Measurements from ENCODE around the gene NUP50. TPM values are rescaled to one million over a fixed set of nuclear protein-coding genes. Genes with fewer than 3 reads are reported as not detected.

The NUP50 gene
- total and polyA plus RNA-seq, 2 of the 13 experiments (the other 11 are each of a cell fraction or from before 2014, with no cell fraction given) = 14.2 to 52.4 TPM

DNA sequence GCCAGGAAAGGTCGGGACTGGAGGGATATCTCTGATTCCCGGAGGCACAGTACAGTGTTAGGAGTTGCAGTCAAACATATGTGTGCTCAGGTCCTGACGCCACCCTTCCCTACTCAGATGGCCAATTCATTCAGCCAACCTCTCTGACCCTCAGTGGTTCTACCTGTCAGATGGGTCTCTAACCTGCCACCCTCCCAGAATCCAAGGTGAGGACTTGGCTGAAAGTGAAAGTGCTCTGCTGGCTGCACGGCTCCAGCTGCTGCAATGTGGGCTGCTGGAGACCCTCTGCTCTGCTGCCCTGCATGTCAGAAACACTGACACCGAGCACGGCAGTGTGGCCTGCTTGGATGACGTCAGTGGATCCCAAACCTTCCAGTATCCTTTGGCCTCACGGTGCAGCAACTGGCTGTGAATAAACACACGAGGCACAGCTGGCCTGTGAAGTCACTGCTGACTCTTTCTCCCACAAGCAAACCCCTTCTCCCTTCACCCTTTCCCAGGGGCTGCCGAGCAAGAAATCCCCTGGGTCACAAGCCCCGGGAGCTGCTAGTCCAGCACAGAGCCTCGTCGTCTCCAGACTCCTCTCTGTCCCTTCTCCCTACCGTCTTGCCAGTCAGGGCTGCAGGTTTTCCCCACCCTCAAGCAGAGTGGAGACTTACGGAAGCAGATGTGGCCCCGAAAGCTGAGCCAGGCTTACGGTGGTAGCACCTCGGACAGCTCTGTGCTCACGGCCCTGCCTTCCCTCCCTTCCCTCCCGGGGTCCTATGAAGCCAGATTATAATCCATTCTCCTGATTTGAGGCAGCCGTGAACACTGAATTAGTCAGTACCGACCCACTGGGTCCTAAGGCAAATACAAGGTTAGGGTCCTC is 52.6 kb downstream of the NUP50 start (continued):
- TF ChIP-seq, protein P1, sequence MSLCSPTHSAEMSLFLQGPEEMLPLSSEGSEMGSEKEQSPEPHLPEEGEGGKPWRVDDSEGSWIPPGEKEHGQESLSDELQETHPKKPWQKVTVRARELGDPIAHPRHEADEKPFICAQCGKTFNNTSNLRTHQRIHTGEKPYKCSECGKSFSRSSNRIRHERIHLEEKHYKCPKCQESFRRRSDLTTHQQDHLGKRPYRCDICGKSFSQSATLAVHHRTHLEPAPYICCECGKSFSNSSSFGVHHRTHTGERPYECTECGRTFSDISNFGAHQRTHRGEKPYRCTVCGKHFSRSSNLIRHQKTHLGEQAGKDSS (CRISPR knock-in tag; IDR thresholded peaks at IDR 0.05; ENCODE audit: borderline replicate concordance, low read depth) = no peak
- TF ChIP-seq SRF (IDR thresholded peaks at IDR 0.05; ENCODE audit: low read depth, low read length) (no peak), TBX2 (CRISPR knock-in tag; IDR thresholded peaks at IDR 0.05; ENCODE audit: borderline replicate concordance) (no peak), NFKBIZ (CRISPR knock-in tag; IDR thresholded peaks at IDR 0.05) (no peak), HNRNPL (IDR thresholded peaks at IDR 0.05; ENCODE audit: low read depth, low read length) (no peak), EP300 (IDR thresholded peaks at IDR 0.05; ENCODE audit: low read depth in 2 of 2, low read length in 2 of 2) (no peak), EP300 (CRISPR knock-in tag; IDR thresholded peaks at IDR 0.05; ENCODE audit: borderline replicate concordance) (no peak)
- TF ChIP-seq, protein P2, sequence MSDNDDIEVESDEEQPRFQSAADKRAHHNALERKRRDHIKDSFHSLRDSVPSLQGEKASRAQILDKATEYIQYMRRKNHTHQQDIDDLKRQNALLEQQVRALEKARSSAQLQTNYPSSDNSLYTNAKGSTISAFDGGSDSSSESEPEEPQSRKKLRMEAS (IDR thresholded peaks at IDR 0.05) = no peak
- TF ChIP-seq, protein P3, sequence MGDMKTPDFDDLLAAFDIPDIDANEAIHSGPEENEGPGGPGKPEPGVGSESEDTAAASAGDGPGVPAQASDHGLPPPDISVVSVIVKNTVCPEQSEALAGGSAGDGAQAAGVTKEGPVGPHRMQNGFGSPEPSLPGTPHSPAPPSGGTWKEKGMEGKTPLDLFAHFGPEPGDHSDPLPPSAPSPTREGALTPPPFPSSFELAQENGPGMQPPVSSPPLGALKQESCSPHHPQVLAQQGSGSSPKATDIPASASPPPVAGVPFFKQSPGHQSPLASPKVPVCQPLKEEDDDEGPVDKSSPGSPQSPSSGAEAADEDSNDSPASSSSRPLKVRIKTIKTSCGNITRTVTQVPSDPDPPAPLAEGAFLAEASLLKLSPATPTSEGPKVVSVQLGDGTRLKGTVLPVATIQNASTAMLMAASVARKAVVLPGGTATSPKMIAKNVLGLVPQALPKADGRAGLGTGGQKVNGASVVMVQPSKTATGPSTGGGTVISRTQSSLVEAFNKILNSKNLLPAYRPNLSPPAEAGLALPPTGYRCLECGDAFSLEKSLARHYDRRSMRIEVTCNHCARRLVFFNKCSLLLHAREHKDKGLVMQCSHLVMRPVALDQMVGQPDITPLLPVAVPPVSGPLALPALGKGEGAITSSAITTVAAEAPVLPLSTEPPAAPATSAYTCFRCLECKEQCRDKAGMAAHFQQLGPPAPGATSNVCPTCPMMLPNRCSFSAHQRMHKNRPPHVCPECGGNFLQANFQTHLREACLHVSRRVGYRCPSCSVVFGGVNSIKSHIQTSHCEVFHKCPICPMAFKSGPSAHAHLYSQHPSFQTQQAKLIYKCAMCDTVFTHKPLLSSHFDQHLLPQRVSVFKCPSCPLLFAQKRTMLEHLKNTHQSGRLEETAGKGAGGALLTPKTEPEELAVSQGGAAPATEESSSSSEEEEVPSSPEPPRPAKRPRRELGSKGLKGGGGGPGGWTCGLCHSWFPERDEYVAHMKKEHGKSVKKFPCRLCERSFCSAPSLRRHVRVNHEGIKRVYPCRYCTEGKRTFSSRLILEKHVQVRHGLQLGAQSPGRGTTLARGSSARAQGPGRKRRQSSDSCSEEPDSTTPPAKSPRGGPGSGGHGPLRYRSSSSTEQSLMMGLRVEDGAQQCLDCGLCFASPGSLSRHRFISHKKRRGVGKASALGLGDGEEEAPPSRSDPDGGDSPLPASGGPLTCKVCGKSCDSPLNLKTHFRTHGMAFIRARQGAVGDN (CRISPR knock-in tag; IDR thresholded peaks at IDR 0.05) = 0 out of 2 replicates have a peak, but pooled peaks have one; percentile 17
- TF ChIP-seq, protein P4, sequence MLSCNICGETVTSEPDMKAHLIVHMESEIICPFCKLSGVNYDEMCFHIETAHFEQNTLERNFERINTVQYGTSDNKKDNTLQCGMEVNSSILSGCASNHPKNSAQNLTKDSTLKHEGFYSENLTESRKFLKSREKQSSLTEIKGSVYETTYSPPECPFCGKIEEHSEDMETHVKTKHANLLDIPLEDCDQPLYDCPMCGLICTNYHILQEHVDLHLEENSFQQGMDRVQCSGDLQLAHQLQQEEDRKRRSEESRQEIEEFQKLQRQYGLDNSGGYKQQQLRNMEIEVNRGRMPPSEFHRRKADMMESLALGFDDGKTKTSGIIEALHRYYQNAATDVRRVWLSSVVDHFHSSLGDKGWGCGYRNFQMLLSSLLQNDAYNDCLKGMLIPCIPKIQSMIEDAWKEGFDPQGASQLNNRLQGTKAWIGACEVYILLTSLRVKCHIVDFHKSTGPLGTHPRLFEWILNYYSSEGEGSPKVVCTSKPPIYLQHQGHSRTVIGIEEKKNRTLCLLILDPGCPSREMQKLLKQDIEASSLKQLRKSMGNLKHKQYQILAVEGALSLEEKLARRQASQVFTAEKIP (CRISPR knock-in tag; IDR thresholded peaks at IDR 0.05; ENCODE audit: borderline replicate concordance) = no peak
